GM12873 (cell line): ENCODE data around the gene MAPK8IP2.
A peak's percentile ranks its signal among the peaks of the same experiment; 100 is the strongest.

Source experiments
- CTCF ChIP-seq: IDR thresholded peaks from 2 replicates; pipeline ENCODE4 v1.5.1; 2012; ENCODE audit warnings: low read depth, mild to moderate bottlenecking, moderate library complexity, low read length, control low read depth; ENCODE audit not compliant: insufficient read depth; ENCODE audit errors: missing control alignments

MAPK8IP2 gene

GRCh38 chr22:50621948-50622722 lies 21.5 kb downstream of the MAPK8IP2 start:
- peak; percentile 63 for TF ChIP-seq CTCF

GRCh38 chr22:50622723-50623327 lies 22.2 kb downstream of the MAPK8IP2 start:
- no peak for TF ChIP-seq CTCF

- TF ChIP-seq CTCF: no peak
These were observed 23.9 kb downstream of the MAPK8IP2 start for GRCh38 chr22:50624347-50625130.

GRCh38 chr22:50625131-50625567 lies 24.6 kb downstream of the MAPK8IP2 start:
- TF ChIP-seq CTCF: no peak

- TF ChIP-seq CTCF: no peak
These were observed 25.1 kb downstream of the MAPK8IP2 start for GRCh38 chr22:50625568-50626313.

- TF ChIP-seq CTCF: peak; percentile 29
These were observed 25.8 kb downstream of the MAPK8IP2 start for GRCh38 chr22:50626314-50626849.
